ENCODE data around the gene ADPRHL1. TPM values are rescaled to one million over a fixed set of nuclear protein-coding genes. Genes with fewer than 3 reads are reported as not detected.
A peak's percentile ranks its signal among the peaks of the same experiment; 100 is the strongest.

The ADPRHL1 gene
- total RNA-seq, 1 experiment from 2014 or later = 1.5 TPM

GRCh38 chr13:113475280-113475679, 22.0 kb upstream of the ADPRHL1 start:
- H3K27ac Mint-ChIP-seq = peak overlapping the region; percentile 9
- TF ChIP-seq GABPB1 (CRISPR knock-in tag; IDR thresholded peaks at IDR 0.05) = no peak
- TF ChIP-seq, protein P1, sequence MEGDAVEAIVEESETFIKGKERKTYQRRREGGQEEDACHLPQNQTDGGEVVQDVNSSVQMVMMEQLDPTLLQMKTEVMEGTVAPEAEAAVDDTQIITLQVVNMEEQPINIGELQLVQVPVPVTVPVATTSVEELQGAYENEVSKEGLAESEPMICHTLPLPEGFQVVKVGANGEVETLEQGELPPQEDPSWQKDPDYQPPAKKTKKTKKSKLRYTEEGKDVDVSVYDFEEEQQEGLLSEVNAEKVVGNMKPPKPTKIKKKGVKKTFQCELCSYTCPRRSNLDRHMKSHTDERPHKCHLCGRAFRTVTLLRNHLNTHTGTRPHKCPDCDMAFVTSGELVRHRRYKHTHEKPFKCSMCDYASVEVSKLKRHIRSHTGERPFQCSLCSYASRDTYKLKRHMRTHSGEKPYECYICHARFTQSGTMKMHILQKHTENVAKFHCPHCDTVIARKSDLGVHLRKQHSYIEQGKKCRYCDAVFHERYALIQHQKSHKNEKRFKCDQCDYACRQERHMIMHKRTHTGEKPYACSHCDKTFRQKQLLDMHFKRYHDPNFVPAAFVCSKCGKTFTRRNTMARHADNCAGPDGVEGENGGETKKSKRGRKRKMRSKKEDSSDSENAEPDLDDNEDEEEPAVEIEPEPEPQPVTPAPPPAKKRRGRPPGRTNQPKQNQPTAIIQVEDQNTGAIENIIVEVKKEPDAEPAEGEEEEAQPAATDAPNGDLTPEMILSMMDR (IDR thresholded peaks at IDR 0.05) = no peak
- TF ChIP-seq ZNF396 (CRISPR knock-in tag; IDR thresholded peaks at IDR 0.05; ENCODE audit: borderline replicate concordance) = no peak
- TF ChIP-seq ZMAT4 (CRISPR knock-in tag; IDR thresholded peaks at IDR 0.05) = no peak
- TF ChIP-seq, protein P2, sequence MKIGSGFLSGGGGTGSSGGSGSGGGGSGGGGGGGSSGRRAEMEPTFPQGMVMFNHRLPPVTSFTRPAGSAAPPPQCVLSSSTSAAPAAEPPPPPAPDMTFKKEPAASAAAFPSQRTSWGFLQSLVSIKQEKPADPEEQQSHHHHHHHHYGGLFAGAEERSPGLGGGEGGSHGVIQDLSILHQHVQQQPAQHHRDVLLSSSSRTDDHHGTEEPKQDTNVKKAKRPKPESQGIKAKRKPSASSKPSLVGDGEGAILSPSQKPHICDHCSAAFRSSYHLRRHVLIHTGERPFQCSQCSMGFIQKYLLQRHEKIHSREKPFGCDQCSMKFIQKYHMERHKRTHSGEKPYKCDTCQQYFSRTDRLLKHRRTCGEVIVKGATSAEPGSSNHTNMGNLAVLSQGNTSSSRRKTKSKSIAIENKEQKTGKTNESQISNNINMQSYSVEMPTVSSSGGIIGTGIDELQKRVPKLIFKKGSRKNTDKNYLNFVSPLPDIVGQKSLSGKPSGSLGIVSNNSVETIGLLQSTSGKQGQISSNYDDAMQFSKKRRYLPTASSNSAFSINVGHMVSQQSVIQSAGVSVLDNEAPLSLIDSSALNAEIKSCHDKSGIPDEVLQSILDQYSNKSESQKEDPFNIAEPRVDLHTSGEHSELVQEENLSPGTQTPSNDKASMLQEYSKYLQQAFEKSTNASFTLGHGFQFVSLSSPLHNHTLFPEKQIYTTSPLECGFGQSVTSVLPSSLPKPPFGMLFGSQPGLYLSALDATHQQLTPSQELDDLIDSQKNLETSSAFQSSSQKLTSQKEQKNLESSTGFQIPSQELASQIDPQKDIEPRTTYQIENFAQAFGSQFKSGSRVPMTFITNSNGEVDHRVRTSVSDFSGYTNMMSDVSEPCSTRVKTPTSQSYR (CRISPR knock-in tag; IDR thresholded peaks at IDR 0.05) = no peak
- no peak for TF ChIP-seq ZNF416 (CRISPR knock-in tag; IDR thresholded peaks at IDR 0.05)
- TF ChIP-seq RORB (CRISPR knock-in tag; IDR thresholded peaks at IDR 0.05) = no peak
- no peak for TF ChIP-seq SP1 (CRISPR knock-in tag; conservative IDR thresholded peaks at IDR 0.05)
- TF ChIP-seq E2F1 (CRISPR knock-in tag; IDR thresholded peaks at IDR 0.05) = no peak
- TF ChIP-seq FOXP1 (CRISPR knock-in tag; IDR thresholded peaks at IDR 0.05; ENCODE audit: borderline replicate concordance) = no peak
- TF ChIP-seq, protein P3, sequence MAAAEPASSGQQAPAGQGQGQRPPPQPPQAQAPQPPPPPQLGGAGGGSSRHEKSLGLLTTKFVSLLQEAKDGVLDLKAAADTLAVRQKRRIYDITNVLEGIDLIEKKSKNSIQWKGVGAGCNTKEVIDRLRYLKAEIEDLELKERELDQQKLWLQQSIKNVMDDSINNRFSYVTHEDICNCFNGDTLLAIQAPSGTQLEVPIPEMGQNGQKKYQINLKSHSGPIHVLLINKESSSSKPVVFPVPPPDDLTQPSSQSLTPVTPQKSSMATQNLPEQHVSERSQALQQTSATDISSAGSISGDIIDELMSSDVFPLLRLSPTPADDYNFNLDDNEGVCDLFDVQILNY (CRISPR knock-in tag; IDR thresholded peaks at IDR 0.05) = no peak
- TF ChIP-seq NFE2L1 (CRISPR knock-in tag; IDR thresholded peaks at IDR 0.05) = no peak
- TF ChIP-seq ZNF532 (CRISPR knock-in tag; IDR thresholded peaks at IDR 0.05; ENCODE audit: borderline replicate concordance) = no peak
- TF ChIP-seq, protein P4, sequence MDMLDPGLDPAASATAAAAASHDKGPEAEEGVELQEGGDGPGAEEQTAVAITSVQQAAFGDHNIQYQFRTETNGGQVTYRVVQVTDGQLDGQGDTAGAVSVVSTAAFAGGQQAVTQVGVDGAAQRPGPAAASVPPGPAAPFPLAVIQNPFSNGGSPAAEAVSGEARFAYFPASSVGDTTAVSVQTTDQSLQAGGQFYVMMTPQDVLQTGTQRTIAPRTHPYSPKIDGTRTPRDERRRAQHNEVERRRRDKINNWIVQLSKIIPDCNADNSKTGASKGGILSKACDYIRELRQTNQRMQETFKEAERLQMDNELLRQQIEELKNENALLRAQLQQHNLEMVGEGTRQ (CRISPR knock-in tag; IDR thresholded peaks at IDR 0.05) = no peak
- TF ChIP-seq ZNF219 (CRISPR knock-in tag; IDR thresholded peaks at IDR 0.05; ENCODE audit: borderline replicate concordance) = no peak
- CTCF ChIA-PET = no interaction called here

More at GRCh38 chr13:113475280-113475679, 22.0 kb upstream of the ADPRHL1 start:
- 0 out of 2 replicates have a peak, but pooled peaks cover 3% of the 10 kb centered on the region for H3K4me1 Mint-ChIP-seq
- no peak for ATAC-seq
- POLR2A ChIA-PET = no interaction called here
- no peaks in the 10 kb centered on the region for H3K9me3 Mint-ChIP-seq
- DNase-seq (ENCODE audit: low spot score) = no peak
- no peak overlapping the region for H3K4me3 Mint-ChIP-seq
- H3K36me3 Mint-ChIP-seq = peaks cover 70% of the 10 kb centered on the region
- H3K27me3 Mint-ChIP-seq (ENCODE audit: low read depth) = no peaks in the 10 kb centered on the region
